Upper lobe of left lung (tissue), 6 donors: ENCODE measurements around the gene STIM2. TPM values are rescaled to one million over a fixed set of nuclear protein-coding genes. Genes with fewer than 3 reads are reported as not detected.
A peak's percentile ranks its signal among the peaks of the same experiment; 100 is the strongest.

Experiments used
- ATAC-seq, 2 donors: fragments of 200-7000 bp; cut with Tn5 transposase; one replicate each; pipeline ENCODE4 v1.9.1; 2022; ENCODE audit warnings: mild to moderate bottlenecking in 2 of 2, moderate library complexity in 2 of 2; ENCODE audit not compliant: low FRiP score in 2 of 2
- DNase-seq, 2 donors: peaks; one replicate each; pipeline ENCODE4 v3.0.0-alpha.2; 2019 to 2020
- H3K27ac ChIP-seq, 4 donors: fragments of 200-600 bp; sonication (generic); one replicate each; pipeline ENCODE4 v1.5.1; 2016 to 2019
- H3K27me3 ChIP-seq, 4 donors: fragments of 200-600 bp; sonication (generic); one replicate each; pipeline ENCODE4 v1.5.1; 2017 to 2019
- H3K36me3 ChIP-seq, 4 donors: fragments of 200-600 bp; sonication (generic); one replicate each; pipeline ENCODE4 v1.5.1; 2016 to 2019
- H3K4me1 ChIP-seq, 4 donors: fragments of 200-600 bp; sonication (generic); one replicate each; pipeline ENCODE4 v1.5.1; 2018 to 2019
- H3K4me3 ChIP-seq, 4 donors: fragments of 200-600 bp; sonication (generic); one replicate each; pipeline ENCODE4 v1.5.1; 2017 to 2019; ENCODE audit warnings: mild to moderate bottlenecking in 2 of 4, moderate library complexity in 1 of 4
- H3K9me3 ChIP-seq, 4 donors: fragments of 200-600 bp; sonication (generic); one replicate each; pipeline ENCODE4 v1.5.1; 2018 to 2019
- CTCF ChIP-seq, 6 experiments: fragments of 450-650 bp in 4 of 6; fragments of 200-600 bp in 2 of 6; sonication (generic) in 2 of 6; IDR thresholded peaks; one replicate each; pipeline ENCODE4 v1.5.1; 2016 to 2019; ENCODE audit warnings: antibody characterized with exemption in 6 of 6
- EP300 ChIP-seq, 4 donors: sonication (generic); formaldehyde crosslinking; IDR thresholded peaks; one replicate each; pipeline ENCODE4 v1.5.1; 2017; ENCODE audit warnings: antibody characterized with exemption in 4 of 4, control low read depth in 2 of 4
- POLR2A ChIP-seq, 4 donors: fragments of 450-650 bp; IDR thresholded peaks; one replicate each; pipeline ENCODE4 v1.5.1; 2016 to 2017; ENCODE audit warnings: antibody characterized with exemption in 4 of 4, mild to moderate bottlenecking in 2 of 4
- POLR2AphosphoS5 ChIP-seq, 2 donors: sonication (generic); formaldehyde crosslinking; IDR thresholded peaks; one replicate each; pipeline ENCODE4 v1.5.1; 2017; ENCODE audit warnings: antibody characterized with exemption in 2 of 2
- WGBS, 2 donors: methylation state at CpG; one replicate each; pipeline ENCODE4 v1.1.5; 2017 to 2018; 5-methylcytosine and 5-hydroxymethylcytosine counted together
- total RNA-seq, 6 donors: library from RNA; depleted of rRNA in 4 of 6; stranded (reverse); fragments of >200 nt in 4 of 6; gene quantifications; one replicate each; pipeline versions ENCODE4 v1.1.0 to v1.2.1, GENCODE V29; 2016 to 2021
- donor health status: DM: no; HTN: no; CAD: no; lungs with moderate emphysema.
- donor health status: DM: no; HTN: yes; CAD: no; lungs with severe emphysema.

The STIM2 gene
- total RNA-seq, 6 donors from 2014 or later, result 21.6 to 54.3 (median 37.8) TPM

GRCh38 chr4:26995316-26995715, 134.7 kb downstream of the STIM2 start:
- ATAC-seq (no peak), DNase-seq (no peak)
- WGBS, 2 donors, result 83 to 91% methylated on average over 2 of the region's 2 CpGs
- no peak for TF ChIP-seq EP300 (IDR thresholded peaks at IDR 0.05)
- TF ChIP-seq POLR2A (IDR thresholded peaks at IDR 0.05), result no peak
- no peak for TF ChIP-seq POLR2AphosphoS5 (IDR thresholded peaks at IDR 0.05)
- TF ChIP-seq CTCF (IDR thresholded peaks at IDR 0.05), result no peak
- Histone ChIP-seq H3K27me3 (no peaks in the 10 kb centered on the region), H3K27ac (no peak overlapping the region), H3K4me3 (no peak overlapping the region), H3K9me3 (no peaks in the 10 kb centered on the region), H3K36me3 (no peaks in the 10 kb centered on the region), H3K4me1 (peaks cover 4 to 16% (median 13%) of the 10 kb centered on the region in 4 donors)

DNA sequence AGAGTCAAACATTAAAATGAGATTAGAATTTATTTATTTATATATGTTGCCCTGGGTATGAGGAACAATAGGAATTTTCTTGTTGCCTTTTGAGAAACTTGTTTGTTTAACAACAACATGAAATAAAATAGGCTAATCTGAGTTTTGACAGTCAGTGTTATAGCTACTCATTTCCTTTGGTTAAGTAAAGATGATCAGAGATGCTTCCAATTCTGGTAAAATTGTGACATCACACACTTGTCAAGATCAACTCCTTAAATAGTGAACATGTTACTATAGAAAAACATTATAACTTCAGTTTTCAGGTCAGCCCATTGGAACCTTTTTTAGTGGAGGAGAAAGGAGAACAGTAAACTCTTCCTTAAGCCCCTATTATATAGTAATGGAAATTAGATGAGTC, 136.1 kb downstream of the STIM2 start:
- TF ChIP-seq POLR2AphosphoS5 (IDR thresholded peaks at IDR 0.05) (no peak), POLR2A (IDR thresholded peaks at IDR 0.05) (no peak), EP300 (IDR thresholded peaks at IDR 0.05) (no peak), CTCF (IDR thresholded peaks at IDR 0.05) (no peak)
- Histone ChIP-seq H3K4me1 (peaks cover 4 to 16% (median 13%) of the 10 kb centered on the region in 4 donors), H3K4me3 (no peak overlapping the region), H3K27me3 (no peaks in the 10 kb centered on the region), H3K9me3 (no peaks in the 10 kb centered on the region), H3K27ac (no peak overlapping the region), H3K36me3 (no peaks in the 10 kb centered on the region)
- DNase-seq, result no peak
- no peak for ATAC-seq

DNA sequence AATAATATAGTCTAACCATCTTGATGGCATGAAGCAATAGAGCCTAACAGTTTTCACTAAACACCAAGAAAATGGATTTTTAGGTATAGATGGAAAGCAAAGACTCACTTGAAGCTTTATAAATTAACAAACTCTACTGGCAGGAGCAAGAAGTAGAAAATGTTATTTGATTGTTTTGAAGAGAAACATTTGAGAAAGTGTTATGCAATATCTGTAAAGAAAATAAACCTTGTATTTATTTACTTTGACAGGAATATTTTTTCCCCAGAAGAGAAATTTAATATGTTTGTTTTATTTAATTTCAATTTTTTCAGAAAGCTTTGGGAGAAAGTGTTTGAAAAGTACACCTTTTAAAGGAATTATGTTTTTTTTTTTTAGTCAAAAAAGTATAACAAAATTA, 139.0 kb downstream of the STIM2 start:
- H3K27ac ChIP-seq, result no peak overlapping the region
- H3K36me3 ChIP-seq, result no peaks in the 10 kb centered on the region
- H3K27me3 ChIP-seq, result no peaks in the 10 kb centered on the region
- no peaks in the 10 kb centered on the region for H3K9me3 ChIP-seq
- DNase-seq, result no peak
- H3K4me3 ChIP-seq, result no peak overlapping the region
- H3K4me1 ChIP-seq, result peaks cover 0 to 7% (median 0%) of the 10 kb centered on the region in 4 donors
- no peak for TF ChIP-seq CTCF (IDR thresholded peaks at IDR 0.05)
- no peak for TF ChIP-seq POLR2AphosphoS5 (IDR thresholded peaks at IDR 0.05)
- no peak for TF ChIP-seq POLR2A (IDR thresholded peaks at IDR 0.05)
- no peak for TF ChIP-seq EP300 (IDR thresholded peaks at IDR 0.05)
- ATAC-seq, result no peak

- no peaks in the 10 kb centered on the region for H3K36me3 ChIP-seq
- DNase-seq (no peak), ATAC-seq (no peak)
- H3K4me1 ChIP-seq, result peaks cover 0 to 7% (median 0%) of the 10 kb centered on the region in 4 donors
- TF ChIP-seq POLR2A (IDR thresholded peaks at IDR 0.05) (no peak), CTCF (IDR thresholded peaks at IDR 0.05) (no peak), EP300 (IDR thresholded peaks at IDR 0.05) (no peak), POLR2AphosphoS5 (IDR thresholded peaks at IDR 0.05) (no peak)
- WGBS, 2 donors, result 88% methylated on average over 2 of the region's 2 CpGs
- no peaks in the 10 kb centered on the region for H3K9me3 ChIP-seq
- no peak overlapping the region for H3K4me3 ChIP-seq
- H3K27ac ChIP-seq, result no peak overlapping the region
- H3K27me3 ChIP-seq, result no peaks in the 10 kb centered on the region
Measured at GRCh38 chr4:27000122-27000521, 139.5 kb downstream of the STIM2 start.

DNA sequence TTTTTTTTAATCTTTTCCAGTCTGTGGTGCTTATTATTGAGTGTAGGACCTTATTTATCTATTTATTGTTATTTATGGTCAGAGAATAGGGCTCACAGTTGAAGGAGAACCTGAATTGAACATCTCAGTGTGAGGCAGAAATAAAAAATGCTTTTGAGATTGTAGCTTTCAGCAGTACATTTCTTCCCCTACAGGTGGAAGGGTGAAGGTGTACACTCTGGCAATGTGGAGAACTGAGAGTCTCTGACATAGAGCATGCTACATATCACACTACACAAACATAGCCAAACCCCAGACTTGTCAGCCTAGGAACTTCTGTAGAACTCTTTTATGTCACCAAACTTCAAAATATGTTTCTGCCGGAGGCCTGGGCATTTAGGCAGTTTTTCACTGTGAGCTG, 140.2 kb downstream of the STIM2 start:
- no peaks in the 10 kb centered on the region for H3K9me3 ChIP-seq
- H3K27me3 ChIP-seq, result no peaks in the 10 kb centered on the region
- DNase-seq (no peak), ATAC-seq (no peak)
- no peak overlapping the region for H3K4me3 ChIP-seq
- TF ChIP-seq CTCF (IDR thresholded peaks at IDR 0.05) (peak in 3 of 6 experiments; percentile 20 to 38 (median 24)), POLR2AphosphoS5 (IDR thresholded peaks at IDR 0.05) (no peak)
- H3K4me1 ChIP-seq, result peaks cover 0 to 10% (median 4%) of the 10 kb centered on the region in 4 donors
- H3K27ac ChIP-seq, result peak overlapping the region in 1 of 4 donors; percentile 3
- 86 to 94% methylated on average over 1 of the region's 1 CpG for WGBS, 2 donors
- no peaks in the 10 kb centered on the region for H3K36me3 ChIP-seq
